ENCODE measurements around the gene CTXN1.

DNA sequence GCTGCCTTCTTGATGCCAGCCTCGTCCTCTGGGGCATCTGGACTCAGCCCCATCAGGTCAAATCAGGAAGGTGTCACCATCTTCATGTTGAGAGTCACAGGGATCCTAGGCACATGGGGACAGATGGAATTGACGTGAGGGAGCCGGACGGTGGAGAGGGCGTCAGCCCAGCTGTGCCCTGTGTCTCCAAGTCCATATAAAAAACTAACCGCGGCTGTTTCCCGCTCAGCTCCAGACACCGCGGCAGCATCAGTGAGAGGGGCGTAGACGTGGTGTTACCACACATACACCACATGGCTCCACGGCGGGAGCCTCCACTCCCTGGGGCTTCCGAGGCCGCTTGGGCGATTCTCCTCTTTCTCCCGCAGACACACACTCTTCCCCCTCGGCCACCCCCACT lies 46.1 kb downstream of the CTXN1 start:
- no peak for TF ChIP-seq EZH2 (IDR thresholded peaks at IDR 0.05; ENCODE audit: low read depth)
- TF ChIP-seq, protein P1, sequence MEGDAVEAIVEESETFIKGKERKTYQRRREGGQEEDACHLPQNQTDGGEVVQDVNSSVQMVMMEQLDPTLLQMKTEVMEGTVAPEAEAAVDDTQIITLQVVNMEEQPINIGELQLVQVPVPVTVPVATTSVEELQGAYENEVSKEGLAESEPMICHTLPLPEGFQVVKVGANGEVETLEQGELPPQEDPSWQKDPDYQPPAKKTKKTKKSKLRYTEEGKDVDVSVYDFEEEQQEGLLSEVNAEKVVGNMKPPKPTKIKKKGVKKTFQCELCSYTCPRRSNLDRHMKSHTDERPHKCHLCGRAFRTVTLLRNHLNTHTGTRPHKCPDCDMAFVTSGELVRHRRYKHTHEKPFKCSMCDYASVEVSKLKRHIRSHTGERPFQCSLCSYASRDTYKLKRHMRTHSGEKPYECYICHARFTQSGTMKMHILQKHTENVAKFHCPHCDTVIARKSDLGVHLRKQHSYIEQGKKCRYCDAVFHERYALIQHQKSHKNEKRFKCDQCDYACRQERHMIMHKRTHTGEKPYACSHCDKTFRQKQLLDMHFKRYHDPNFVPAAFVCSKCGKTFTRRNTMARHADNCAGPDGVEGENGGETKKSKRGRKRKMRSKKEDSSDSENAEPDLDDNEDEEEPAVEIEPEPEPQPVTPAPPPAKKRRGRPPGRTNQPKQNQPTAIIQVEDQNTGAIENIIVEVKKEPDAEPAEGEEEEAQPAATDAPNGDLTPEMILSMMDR (conservative IDR thresholded peaks at IDR 0.05): no peak
